Glutamatergic neuron (in vitro differentiated cells): ENCODE results near the gene TUT4. TPM values are rescaled to one million over a fixed set of nuclear protein-coding genes. Genes with fewer than 3 reads are reported as not detected.

Source experiments
- DNase-seq: peaks from one replicate; pipeline ENCODE4 v3.0.0; 2022
- H3K27ac Mint-ChIP-seq: one replicate; pipeline ENCODE4 v1.8.0; 2020; ENCODE audit warnings: mild to moderate bottlenecking, mixed read lengths, inconsistent platforms; ENCODE audit not compliant: unreplicated experiment
- H3K27me3 Mint-ChIP-seq: one replicate; pipeline ENCODE4 v1.8.0; 2020; ENCODE audit warnings: mild to moderate bottlenecking, moderate library complexity, mixed read lengths, inconsistent platforms; ENCODE audit not compliant: unreplicated experiment
- H3K36me3 Mint-ChIP-seq: one replicate; pipeline ENCODE4 v1.8.0; 2020; ENCODE audit warnings: mild to moderate bottlenecking, mixed read lengths, inconsistent platforms; ENCODE audit not compliant: unreplicated experiment
- H3K4me1 Mint-ChIP-seq: one replicate; pipeline ENCODE4 v1.8.0; 2020; ENCODE audit warnings: mild to moderate bottlenecking, low read depth, mixed read lengths, inconsistent platforms; ENCODE audit not compliant: unreplicated experiment
- H3K4me3 Mint-ChIP-seq: one replicate; pipeline ENCODE4 v1.8.0; 2020; ENCODE audit warnings: mild to moderate bottlenecking, mixed read lengths, inconsistent platforms; ENCODE audit not compliant: unreplicated experiment
- H3K9me3 Mint-ChIP-seq: one replicate; pipeline ENCODE4 v1.8.0; 2020; ENCODE audit warnings: mild to moderate bottlenecking, moderate library complexity, mixed read lengths, inconsistent platforms; ENCODE audit not compliant: unreplicated experiment
- CTCF ChIP-seq: fragments of 200-600 bp; sonication (generic); IDR thresholded peaks from one replicate; pipeline ENCODE4 v1.5.0; 2021; ENCODE audit not compliant: partially characterized antibody, unreplicated experiment
- long read RNA-seq: library from polyadenylated mRNA; unstranded; transcript quantifications from one replicate; pipeline ENCODE4 v2.0.0, GENCODE V29; 2020; ENCODE audit not compliant: unreplicated experiment
- total RNA-seq: library from RNA; stranded (reverse); fragmentation: NEBNext Ultra II Directional; extraction: Animal tissue kit (Norgen Biotek cat#: 25700); gene quantifications from one replicate; pipeline ENCODE4 v1.2.1, GENCODE V29; 2021; ENCODE audit not compliant: unreplicated experiment

The TUT4 gene
- 70.8 TPM for total RNA-seq
- long read RNA-seq, partial matches to known transcripts, result 0 of 5 reads
- long read RNA-seq, other reads (novel, unspliced or antisense), result 4 of 5 reads

GRCh38 chr1:52552505-52553361, at the start of gene TUT4:
TUT4 (minus strand) TSS chr1:52553092; CDS start chr1:52526280, 26,812 bp downstream.
- Mint-ChIP-seq H3K4me3 (peak within 1 kb of the TSS; percentile 93), H3K9me3 (peaks cover 3% of the 10 kb centered on the region), H3K36me3 (no peaks in the 10 kb centered on the region), H3K27me3 (peaks cover 2% of the 10 kb centered on the region), H3K27ac (peak within 1 kb of the TSS; percentile 94), H3K4me1 (peaks cover 3% of the 10 kb centered on the region)
- TF ChIP-seq CTCF, result no peak
- DNase-seq, result peak; percentile 93

GRCh38 chr1:52601991-52602855, 49.3 kb upstream of the TUT4 start, which contains the start of gene GPX7:
GPX7 (plus strand) TSS chr1:52602371; CDS start chr1:52602410, 39 bp downstream.
- H3K4me1 Mint-ChIP-seq, result no peaks in the 10 kb centered on the region
- H3K27ac Mint-ChIP-seq, result peak within 1 kb of the TSS; percentile 33
- H3K4me3 Mint-ChIP-seq, result peak within 1 kb of the TSS; percentile 77
- peaks cover 2% of the 10 kb centered on the region for H3K9me3 Mint-ChIP-seq
- H3K27me3 Mint-ChIP-seq, result peaks cover 20% of the 10 kb centered on the region
- H3K36me3 Mint-ChIP-seq, result no peaks in the 10 kb centered on the region
- peak; percentile 52 for DNase-seq
- no peak for TF ChIP-seq CTCF

- H3K9me3 Mint-ChIP-seq, result peaks cover 2% of the 10 kb centered on the region
- DNase-seq, result no peak
- H3K4me1 Mint-ChIP-seq, result no peaks in the 10 kb centered on the region
- TF ChIP-seq CTCF, result no peak
- H3K27me3 Mint-ChIP-seq, result peaks cover 17% of the 10 kb centered on the region
- peak overlapping the region; percentile 74 for H3K4me3 Mint-ChIP-seq
- H3K36me3 Mint-ChIP-seq, result no peaks in the 10 kb centered on the region
- H3K27ac Mint-ChIP-seq, result no peak overlapping the region
Observed at GRCh38 chr1:52601519-52601918, 48.6 kb upstream of the TUT4 start.

- H3K27ac Mint-ChIP-seq, result no peak overlapping the region
- peaks cover 17% of the 10 kb centered on the region for H3K27me3 Mint-ChIP-seq
- no peak for TF ChIP-seq CTCF
- H3K4me3 Mint-ChIP-seq, result no peak overlapping the region
- DNase-seq, result no peak
- no peaks in the 10 kb centered on the region for H3K4me1 Mint-ChIP-seq
- peaks cover 2% of the 10 kb centered on the region for H3K9me3 Mint-ChIP-seq
- H3K36me3 Mint-ChIP-seq, result no peaks in the 10 kb centered on the region
Observed at GRCh38 chr1:52600533-52601179, 47.8 kb upstream of the TUT4 start.
